Astrocyte (in vitro differentiated cells and primary cell): ENCODE results near the gene UGT1A9. TPM values are rescaled to one million over a fixed set of nuclear protein-coding genes. Genes with fewer than 3 reads are reported as not detected.

ENCODE experiments used
- DNase-seq: peaks from one replicate; pipeline ENCODE4 v3.0.0-alpha.2; 2010; ENCODE audit warnings: low read depth
- FAIRE-seq: peaks from 2 replicates; lab custom pipeline; 2011; peaks lifted over from hg19 to GRCh38; lab: Jason Lieb, UNC
- H2AFZ ChIP-seq: 2 replicates; pipeline ENCODE4 v1.6.0; 2012; ENCODE audit warnings: low read depth, low read length, inconsistent platforms
- H3K27ac ChIP-seq: 2 replicates; pipeline ENCODE4 v1.5.1; 2011; ENCODE audit warnings: low read depth, low read length, inconsistent platforms
- H3K27me3 ChIP-seq: 2 replicates; pipeline ENCODE4 v1.6.0; 2011; ENCODE audit warnings: low read length, inconsistent platforms; ENCODE audit not compliant: insufficient read depth
- H3K36me3 ChIP-seq: 2 replicates; pipeline ENCODE4 v1.5.1; 2011; ENCODE audit warnings: low read length, inconsistent platforms; ENCODE audit not compliant: insufficient read depth
- H3K4me1 ChIP-seq: 2 replicates; pipeline ENCODE4 v1.5.1; 2011; ENCODE audit warnings: low read length, inconsistent platforms; ENCODE audit not compliant: insufficient read depth
- H3K4me2 ChIP-seq: 2 replicates; pipeline ENCODE4 v1.6.0; 2012; ENCODE audit warnings: low read length, inconsistent platforms
- H3K4me3 ChIP-seq: 2 replicates; pipeline ENCODE4 v1.5.1; 2011; ENCODE audit warnings: low read depth, mild to moderate bottlenecking, low read length, inconsistent platforms; ENCODE audit not compliant: insufficient read depth
- H3K79me2 ChIP-seq: 2 replicates; pipeline ENCODE4 v1.6.0; 2012; ENCODE audit warnings: mild to moderate bottlenecking, low read length, inconsistent platforms; ENCODE audit not compliant: insufficient read depth
- H3K9ac ChIP-seq: 2 replicates; pipeline ENCODE4 v1.6.0; 2012; ENCODE audit warnings: mild to moderate bottlenecking, low read length, inconsistent platforms
- H3K9me3 ChIP-seq: 2 replicates; pipeline ENCODE4 v1.5.1; 2012; ENCODE audit warnings: low read depth, mild to moderate bottlenecking, low read length, inconsistent platforms; ENCODE audit not compliant: insufficient read depth
- H4K20me1 ChIP-seq: 2 replicates; pipeline ENCODE4 v1.6.0; 2012; ENCODE audit warnings: low read length, inconsistent platforms; ENCODE audit not compliant: insufficient read depth
- H3K27ac Mint-ChIP-seq: one replicate; pipeline ENCODE4 v1.8.0; 2021; ENCODE audit warnings: mild to moderate bottlenecking, mixed read lengths; ENCODE audit not compliant: unreplicated experiment
- H3K27me3 Mint-ChIP-seq: one replicate; pipeline ENCODE4 v1.8.0; 2021; ENCODE audit warnings: low read depth, mixed read lengths; ENCODE audit not compliant: unreplicated experiment
- H3K36me3 Mint-ChIP-seq: one replicate; pipeline ENCODE4 v1.8.0; 2021; ENCODE audit warnings: low read depth, mixed read lengths; ENCODE audit not compliant: unreplicated experiment
- H3K4me1 Mint-ChIP-seq: one replicate; pipeline ENCODE4 v1.8.0; 2021; ENCODE audit warnings: low read depth, mixed read lengths; ENCODE audit not compliant: unreplicated experiment
- H3K4me3 Mint-ChIP-seq: one replicate; pipeline ENCODE4 v1.8.0; 2021; ENCODE audit warnings: mild to moderate bottlenecking, moderate library complexity, mixed read lengths; ENCODE audit not compliant: unreplicated experiment
- H3K9me3 Mint-ChIP-seq: one replicate; pipeline ENCODE4 v1.8.0; 2021; ENCODE audit warnings: mild to moderate bottlenecking, mixed read lengths; ENCODE audit not compliant: unreplicated experiment
- EZH2 ChIP-seq: IDR thresholded peaks from 2 replicates; pipeline ENCODE4 v1.6.1; 2012; ENCODE audit warnings: mild to moderate bottlenecking, low read length, inconsistent platforms; ENCODE audit not compliant: insufficient read depth
- total RNA-seq: library from RNA; stranded (reverse); gene quantifications from 2 replicates; pipeline ENCODE4 v1.2.1, GENCODE V29; 2021
- TF ChIP-seq, protein P1 (sequence below): IDR thresholded peaks from 2 replicates; pipeline ENCODE4 v1.5.1; 2011; ENCODE audit warnings: low read depth, mild to moderate bottlenecking, inconsistent platforms, low read length, moderate library complexity; ENCODE audit not compliant: insufficient read depth

UGT1A9 gene
- total RNA-seq, 1 donor from 2014 or later = not detected

DNA sequence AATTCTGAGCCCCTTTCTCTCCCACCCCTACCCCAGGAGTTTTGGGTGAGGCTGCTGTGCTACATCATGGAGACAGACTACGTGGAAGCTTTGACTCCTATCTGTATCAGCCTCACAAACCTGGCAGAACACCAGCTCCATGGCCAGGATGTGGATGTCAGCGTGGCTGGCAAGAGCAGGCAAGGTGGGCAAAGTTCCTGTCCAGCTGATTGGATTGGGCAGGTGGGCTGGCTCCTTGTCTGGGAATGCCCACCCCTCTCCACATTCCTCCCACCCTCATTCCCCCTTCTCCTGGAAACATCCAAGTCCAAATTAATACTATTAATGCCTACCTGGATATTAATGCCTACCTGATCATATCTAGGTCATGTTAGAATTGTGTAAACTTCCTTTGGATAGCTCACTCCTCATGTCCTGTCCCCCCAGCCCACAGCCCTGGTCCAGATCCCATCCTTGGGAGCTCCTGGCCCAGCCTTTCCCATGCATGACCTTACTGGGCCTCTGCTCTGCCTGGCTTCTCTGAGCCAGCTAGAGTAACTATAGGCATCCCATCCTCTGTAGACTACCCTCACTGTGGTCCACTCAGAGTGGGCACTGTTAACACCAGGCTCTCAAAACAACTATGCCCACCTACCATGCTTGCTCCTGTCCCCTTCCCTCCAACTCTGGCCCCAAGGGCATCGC lies 130.6 kb downstream of the UGT1A9 start:
- Mint-ChIP-seq H3K27me3 (peaks cover 41% of the 10 kb centered on the region), H3K36me3 (no peaks in the 10 kb centered on the region), H3K4me3 (no peak overlapping the region), H3K27ac (no peak overlapping the region), H3K4me1 (peaks cover 4% of the 10 kb centered on the region), H3K9me3 (peaks cover 4% of the 10 kb centered on the region)
- TF ChIP-seq, protein P1, sequence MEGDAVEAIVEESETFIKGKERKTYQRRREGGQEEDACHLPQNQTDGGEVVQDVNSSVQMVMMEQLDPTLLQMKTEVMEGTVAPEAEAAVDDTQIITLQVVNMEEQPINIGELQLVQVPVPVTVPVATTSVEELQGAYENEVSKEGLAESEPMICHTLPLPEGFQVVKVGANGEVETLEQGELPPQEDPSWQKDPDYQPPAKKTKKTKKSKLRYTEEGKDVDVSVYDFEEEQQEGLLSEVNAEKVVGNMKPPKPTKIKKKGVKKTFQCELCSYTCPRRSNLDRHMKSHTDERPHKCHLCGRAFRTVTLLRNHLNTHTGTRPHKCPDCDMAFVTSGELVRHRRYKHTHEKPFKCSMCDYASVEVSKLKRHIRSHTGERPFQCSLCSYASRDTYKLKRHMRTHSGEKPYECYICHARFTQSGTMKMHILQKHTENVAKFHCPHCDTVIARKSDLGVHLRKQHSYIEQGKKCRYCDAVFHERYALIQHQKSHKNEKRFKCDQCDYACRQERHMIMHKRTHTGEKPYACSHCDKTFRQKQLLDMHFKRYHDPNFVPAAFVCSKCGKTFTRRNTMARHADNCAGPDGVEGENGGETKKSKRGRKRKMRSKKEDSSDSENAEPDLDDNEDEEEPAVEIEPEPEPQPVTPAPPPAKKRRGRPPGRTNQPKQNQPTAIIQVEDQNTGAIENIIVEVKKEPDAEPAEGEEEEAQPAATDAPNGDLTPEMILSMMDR = no peak
- no peak for TF ChIP-seq EZH2
- DNase-seq (no peak), FAIRE-seq (no peak)
- H3K4me3 ChIP-seq = no peak overlapping the region
- H3K79me2 ChIP-seq = no peaks in the 10 kb centered on the region
- no peaks in the 10 kb centered on the region for H4K20me1 ChIP-seq
- H3K9ac ChIP-seq = no peak overlapping the region
- H2AFZ ChIP-seq = no peak overlapping the region
- no peak overlapping the region for H3K4me2 ChIP-seq
- peaks cover 4% of the 10 kb centered on the region for H3K27me3 ChIP-seq
- no peaks in the 10 kb centered on the region for H3K9me3 ChIP-seq
- H3K27ac ChIP-seq = no peak overlapping the region
- H3K4me1 ChIP-seq = peaks cover 5% of the 10 kb centered on the region
- H3K36me3 ChIP-seq = no peaks in the 10 kb centered on the region

DNA sequence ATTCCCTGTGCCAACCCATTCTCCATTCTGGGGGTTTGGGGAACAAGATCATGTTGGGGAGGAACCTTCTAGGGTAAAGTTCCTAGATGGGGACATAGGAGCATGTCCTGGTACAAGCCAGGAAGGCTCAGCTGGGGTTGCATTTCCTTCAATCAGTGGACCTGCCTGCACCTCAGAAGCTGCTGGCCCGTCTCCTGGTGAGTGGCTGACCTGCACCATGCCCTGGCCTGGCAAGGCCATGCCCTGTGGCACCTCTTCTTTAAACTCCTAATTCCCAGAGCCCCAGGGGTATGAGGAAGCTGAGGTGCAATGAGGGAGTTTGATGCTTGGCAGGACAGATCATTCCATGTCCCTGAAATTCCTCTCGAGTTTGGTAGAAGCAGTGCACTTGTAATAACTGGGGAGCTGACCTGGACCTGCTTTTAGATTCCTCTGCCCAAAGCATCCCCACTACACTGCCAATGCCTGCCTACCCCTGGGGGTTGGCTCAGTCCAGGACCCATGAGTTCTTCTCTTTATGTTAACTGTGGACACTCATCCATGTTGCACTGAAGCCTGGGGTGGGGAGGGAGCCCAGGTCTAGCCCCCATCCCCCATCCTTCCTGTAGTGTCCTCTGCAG lies 131.7 kb downstream of the UGT1A9 start:
- H3K4me2 ChIP-seq = no peak overlapping the region
- H2AFZ ChIP-seq = no peak overlapping the region
- Mint-ChIP-seq H3K4me1 (peaks cover 4% of the 10 kb centered on the region), H3K36me3 (no peaks in the 10 kb centered on the region), H3K9me3 (peaks cover 4% of the 10 kb centered on the region), H3K27ac (no peak overlapping the region), H3K27me3 (peaks cover 40% of the 10 kb centered on the region), H3K4me3 (no peak overlapping the region)
- no peak for FAIRE-seq
- H3K4me1 ChIP-seq = peaks cover 5% of the 10 kb centered on the region
- H3K36me3 ChIP-seq = no peaks in the 10 kb centered on the region
- no peak overlapping the region for H3K9ac ChIP-seq
- H3K9me3 ChIP-seq = no peaks in the 10 kb centered on the region
- no peaks in the 10 kb centered on the region for H4K20me1 ChIP-seq
- no peak overlapping the region for H3K4me3 ChIP-seq
- TF ChIP-seq EZH2 = no peak
- TF ChIP-seq, protein P1 = no peak
- DNase-seq = no peak
- H3K27ac ChIP-seq = no peak overlapping the region
- no peaks in the 10 kb centered on the region for H3K79me2 ChIP-seq
- peaks cover 4% of the 10 kb centered on the region for H3K27me3 ChIP-seq

GRCh38 chr2:233803994-233804393 lies 132.3 kb downstream of the UGT1A9 start:
- no peak overlapping the region for H3K27ac ChIP-seq
- Mint-ChIP-seq H3K27me3 (peaks cover 44% of the 10 kb centered on the region), H3K36me3 (no peaks in the 10 kb centered on the region), H3K27ac (no peak overlapping the region), H3K4me3 (no peak overlapping the region), H3K4me1 (peaks cover 4% of the 10 kb centered on the region), H3K9me3 (peaks cover 3% of the 10 kb centered on the region)
- DNase-seq (no peak), FAIRE-seq (no peak)
- H3K4me2 ChIP-seq = no peak overlapping the region
- H4K20me1 ChIP-seq = no peaks in the 10 kb centered on the region
- H3K9me3 ChIP-seq = no peaks in the 10 kb centered on the region
- peaks cover 5% of the 10 kb centered on the region for H3K4me1 ChIP-seq
- peaks cover 4% of the 10 kb centered on the region for H3K27me3 ChIP-seq
- no peak overlapping the region for H3K4me3 ChIP-seq
- H2AFZ ChIP-seq = no peak overlapping the region
- no peak for TF ChIP-seq EZH2
- TF ChIP-seq, protein P1 = no peak
- H3K79me2 ChIP-seq = no peaks in the 10 kb centered on the region
- H3K9ac ChIP-seq = no peak overlapping the region
- H3K36me3 ChIP-seq = no peaks in the 10 kb centered on the region
